Erythroblast (primary cell): ENCODE measurements around the gene OTX2.

Experiments used
- GATA1 ChIP-seq: IDR thresholded peaks from 2 replicates; pipeline ENCODE4 v1.6.1; 2011; ENCODE audit warnings: low read depth, mild to moderate bottlenecking, control low read depth, low read length, moderate library complexity
- POLR2A ChIP-seq: IDR thresholded peaks from 2 replicates; pipeline ENCODE4 v1.6.1; 2011; ENCODE audit warnings: mild to moderate bottlenecking, low read length

- TF ChIP-seq POLR2A (no peak), GATA1 (no peak)
These were observed 45.7 kb upstream of the OTX2 start for GRCh38 chr14:56855891-56856461.
